ACC112 (cell line): ENCODE results near the gene ACOXL.

Experiments
- H2AFZ ChIP-seq: fragments of 200-600 bp; sonication (generic); one replicate; pipeline ENCODE4 v1.6.0; 2017; ENCODE audit warnings: antibody characterized with exemption, low read length; ENCODE audit not compliant: unreplicated experiment
- H3K27ac ChIP-seq: fragments of 200-600 bp; sonication (generic); 2 replicates; pipeline ENCODE4 v1.5.1; 2014; ENCODE audit warnings: low read depth, mild to moderate bottlenecking, antibody characterized with exemption, low read length, moderate library complexity
- H3K27me3 ChIP-seq: fragments of 200-600 bp; sonication (generic); 2 replicates; pipeline ENCODE4 v1.6.1; 2014; ENCODE audit warnings: mild to moderate bottlenecking, antibody characterized with exemption, low read length, moderate library complexity, mixed read lengths; ENCODE audit not compliant: insufficient read depth
- H3K36me3 ChIP-seq: fragments of 200-600 bp; sonication (generic); 2 replicates; pipeline ENCODE4 v1.6.1; 2016; ENCODE audit warnings: mild to moderate bottlenecking, antibody characterized with exemption, low read length, moderate library complexity, mixed read lengths; ENCODE audit not compliant: insufficient read depth
- H3K4me1 ChIP-seq: fragments of 200-600 bp; sonication (generic); one replicate; pipeline ENCODE4 v1.6.1; 2016; ENCODE audit warnings: low read length, mixed read lengths; ENCODE audit not compliant: insufficient read depth, unreplicated experiment, control insufficient read depth
- H3K4me3 ChIP-seq: fragments of 200-600 bp; sonication (generic); 2 replicates; pipeline ENCODE4 v1.5.1; 2014; ENCODE audit warnings: mild to moderate bottlenecking, low read depth, low read length
- H3K79me2 ChIP-seq: fragments of 200-600 bp; sonication (generic); one replicate; pipeline ENCODE4 v1.6.0; 2016; ENCODE audit warnings: low read length; ENCODE audit not compliant: control insufficient read depth, unreplicated experiment, insufficient read depth

The ACOXL gene

DNA sequence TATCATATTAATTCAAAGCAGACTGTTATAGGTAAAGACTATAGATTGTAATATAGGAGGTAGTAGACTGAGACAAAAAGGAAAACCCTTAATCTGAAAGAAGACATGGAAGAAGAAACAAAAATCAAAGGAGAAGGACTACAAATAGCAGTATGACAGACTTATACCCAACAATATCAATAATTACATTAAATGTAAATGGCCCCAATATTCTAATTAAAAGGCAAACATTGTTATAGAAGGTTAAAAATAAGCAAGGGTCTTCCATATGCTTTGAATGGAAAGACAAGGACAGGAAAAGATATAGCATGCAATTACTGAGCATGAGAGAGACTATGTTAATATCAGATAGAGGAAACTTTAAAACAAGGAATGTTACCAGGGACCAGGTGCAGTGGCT, 278.8 kb downstream of the ACOXL start:
- Histone ChIP-seq H3K4me3 (no peak overlapping the region), H2AFZ (no peak overlapping the region), H3K27me3 (peaks cover 74% of the 10 kb centered on the region), H3K27ac (no peak overlapping the region), H3K36me3 (no peaks in the 10 kb centered on the region), H3K4me1 (no peaks in the 10 kb centered on the region), H3K79me2 (no peaks in the 10 kb centered on the region)

DNA sequence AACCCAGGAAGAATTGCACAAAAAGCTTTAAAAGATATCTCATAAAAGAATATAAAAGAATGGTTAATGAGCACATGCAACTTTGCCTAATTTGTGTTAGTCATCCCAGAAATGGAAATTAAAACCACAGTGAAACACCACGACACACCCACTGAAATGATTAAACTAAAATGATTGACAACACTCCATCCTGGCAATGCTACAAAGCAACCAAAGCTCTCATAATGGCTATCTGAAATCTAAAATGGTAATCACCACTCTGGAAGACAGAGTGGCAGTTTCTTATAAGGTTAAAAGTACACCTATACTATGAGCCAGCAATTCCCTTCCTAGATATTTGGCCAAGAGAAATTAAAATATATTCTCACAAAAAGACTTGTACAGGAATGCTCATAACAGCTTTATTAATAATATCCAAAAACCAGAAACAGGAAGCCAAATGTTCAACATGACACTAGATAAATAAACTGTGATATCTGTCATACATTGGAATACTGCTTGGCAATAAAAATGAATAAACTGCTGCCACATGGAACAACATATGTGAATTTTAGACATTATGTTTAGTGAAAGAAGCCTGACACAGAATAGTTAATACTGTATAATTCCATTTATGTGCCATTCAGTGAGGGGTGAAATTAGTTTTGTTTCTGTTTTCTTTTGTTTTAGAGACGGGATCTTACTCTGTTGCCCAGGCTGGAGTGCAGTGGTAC, 283.1 kb downstream of the ACOXL start:
- H3K27ac ChIP-seq, result no peak overlapping the region
- no peaks in the 10 kb centered on the region for H3K36me3 ChIP-seq
- H3K4me1 ChIP-seq, result no peaks in the 10 kb centered on the region
- H3K79me2 ChIP-seq, result no peaks in the 10 kb centered on the region
- no peak overlapping the region for H3K4me3 ChIP-seq
- H2AFZ ChIP-seq, result no peak overlapping the region
- H3K27me3 ChIP-seq, result peaks cover 45% of the 10 kb centered on the region

DNA sequence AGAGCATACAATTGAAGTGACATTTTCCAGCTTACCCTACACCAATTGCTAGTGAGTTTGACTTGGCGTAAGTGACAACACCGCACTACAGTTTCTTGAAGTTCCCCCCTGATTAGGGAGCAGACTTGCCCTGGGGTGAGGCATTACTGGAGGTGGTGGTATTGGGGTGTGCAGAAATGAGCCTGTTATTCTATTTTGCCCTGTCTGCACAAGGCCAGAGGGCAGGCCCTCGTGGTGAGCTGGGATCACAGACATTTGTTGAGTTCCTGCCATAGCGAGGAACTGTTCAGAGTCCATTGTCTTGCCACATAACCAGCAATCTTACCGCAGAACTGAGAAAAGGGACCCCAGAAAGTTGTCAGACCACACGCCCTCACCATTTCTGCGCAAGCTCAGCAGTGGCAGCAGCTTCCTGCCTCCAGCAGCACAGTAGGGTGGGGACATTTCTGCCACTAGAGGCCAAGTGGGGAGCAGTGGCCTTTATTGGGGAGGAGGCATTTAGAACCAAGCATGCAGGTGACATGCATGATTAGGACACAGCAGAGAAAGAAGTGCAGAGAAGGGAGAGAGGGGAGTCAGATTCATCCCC, 284.8 kb downstream of the ACOXL start:
- H3K27me3 ChIP-seq, result peaks cover 42% of the 10 kb centered on the region
- H3K36me3 ChIP-seq, result no peaks in the 10 kb centered on the region
- no peak overlapping the region for H2AFZ ChIP-seq
- no peak overlapping the region for H3K4me3 ChIP-seq
- H3K79me2 ChIP-seq, result no peaks in the 10 kb centered on the region
- H3K27ac ChIP-seq, result no peak overlapping the region
- no peaks in the 10 kb centered on the region for H3K4me1 ChIP-seq

DNA sequence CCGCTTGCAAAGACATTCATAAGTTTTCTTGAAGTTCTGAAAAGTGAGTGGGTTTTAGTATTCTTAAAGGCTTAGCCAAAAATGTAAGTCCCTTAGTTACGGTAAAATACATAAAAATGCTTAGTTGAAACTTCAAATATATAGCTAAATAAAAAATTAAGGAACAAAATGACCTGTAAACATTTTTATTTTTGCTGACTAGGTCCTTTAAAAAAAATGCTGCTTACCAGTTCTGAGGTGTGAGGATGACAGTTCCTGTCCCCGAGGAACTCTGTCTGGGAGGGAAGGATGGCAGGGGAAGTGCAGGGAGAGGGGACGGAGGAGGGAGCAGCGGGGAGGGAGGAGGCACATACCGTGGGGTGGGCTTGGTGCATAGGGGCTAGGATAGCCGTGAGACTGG, 285.5 kb downstream of the ACOXL start:
- Histone ChIP-seq H3K36me3 (no peaks in the 10 kb centered on the region), H3K79me2 (no peaks in the 10 kb centered on the region), H3K27me3 (peaks cover 45% of the 10 kb centered on the region), H3K4me1 (no peaks in the 10 kb centered on the region), H3K27ac (no peak overlapping the region), H3K4me3 (no peak overlapping the region), H2AFZ (no peak overlapping the region)

DNA sequence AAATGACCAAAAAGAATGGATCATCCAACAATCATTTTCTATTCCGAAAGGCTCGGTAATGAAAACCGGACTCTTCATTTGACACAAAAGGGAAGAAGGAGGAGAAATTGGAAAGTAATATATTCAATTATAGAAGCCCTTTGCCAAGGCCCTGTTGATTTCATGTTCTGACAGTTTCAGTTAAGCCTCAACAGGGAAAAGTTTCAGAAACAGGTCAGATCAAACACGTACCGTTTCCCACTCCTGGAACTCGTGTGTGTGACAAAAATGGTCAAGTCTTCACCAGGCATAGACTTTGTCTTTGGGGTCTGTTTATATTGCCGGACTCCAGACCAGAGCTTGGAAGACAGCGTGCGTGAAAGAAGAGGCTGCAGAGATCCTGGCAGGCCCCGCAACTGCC, 287.0 kb downstream of the ACOXL start:
- no peak overlapping the region for H3K27ac ChIP-seq
- no peaks in the 10 kb centered on the region for H3K4me1 ChIP-seq
- H3K27me3 ChIP-seq, result peaks cover 47% of the 10 kb centered on the region
- H3K36me3 ChIP-seq, result no peaks in the 10 kb centered on the region
- no peak overlapping the region for H2AFZ ChIP-seq
- H3K79me2 ChIP-seq, result no peaks in the 10 kb centered on the region
- no peak overlapping the region for H3K4me3 ChIP-seq

DNA sequence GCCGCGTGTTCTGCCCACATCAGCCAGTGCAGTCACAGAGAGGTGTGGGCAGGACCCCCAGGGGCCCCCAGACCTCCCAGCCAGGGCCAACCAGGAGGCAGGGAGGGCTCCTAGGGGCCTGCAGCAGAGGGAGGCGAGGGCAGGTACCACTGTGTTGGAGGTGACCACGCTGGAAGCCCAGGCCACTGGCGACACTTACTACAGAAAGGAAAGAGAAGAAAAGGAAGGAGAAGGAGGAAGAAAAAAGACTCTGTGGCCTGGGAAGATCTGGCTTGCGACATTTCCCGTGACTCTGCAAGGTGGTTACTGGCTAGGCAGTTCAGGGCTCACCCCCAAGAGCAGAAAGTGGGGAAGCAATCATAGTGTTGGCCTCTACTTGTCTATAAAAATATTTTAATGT, 290.3 kb downstream of the ACOXL start:
- no peaks in the 10 kb centered on the region for H3K79me2 ChIP-seq
- no peaks in the 10 kb centered on the region for H3K36me3 ChIP-seq
- H3K27ac ChIP-seq, result no peak overlapping the region
- no peak overlapping the region for H2AFZ ChIP-seq
- H3K4me1 ChIP-seq, result no peaks in the 10 kb centered on the region
- H3K27me3 ChIP-seq, result peaks cover 63% of the 10 kb centered on the region
- no peak overlapping the region for H3K4me3 ChIP-seq

DNA sequence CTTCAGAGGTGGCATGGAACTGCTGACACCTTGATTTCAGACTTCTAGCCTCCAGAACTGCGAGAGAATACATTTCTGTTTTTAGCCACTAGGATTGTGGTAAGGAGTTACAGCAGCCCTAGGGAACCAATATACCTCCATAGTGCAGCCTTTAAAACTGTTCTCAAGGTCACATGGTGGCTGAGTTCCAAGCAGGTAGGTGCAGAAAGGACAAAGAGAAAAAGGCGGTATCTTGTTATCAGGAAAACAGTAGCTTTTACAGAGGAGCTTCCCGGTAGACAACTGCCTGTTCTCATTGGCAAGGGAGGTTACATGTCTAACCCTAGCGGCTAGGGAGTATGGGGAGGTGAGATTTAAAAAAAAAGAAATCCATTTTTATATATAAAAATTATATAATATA, 292.1 kb downstream of the ACOXL start:
- H3K36me3 ChIP-seq, result no peaks in the 10 kb centered on the region
- H3K27me3 ChIP-seq, result peaks cover 65% of the 10 kb centered on the region
- H3K79me2 ChIP-seq, result no peaks in the 10 kb centered on the region
- no peak overlapping the region for H3K27ac ChIP-seq
- H3K4me1 ChIP-seq, result no peaks in the 10 kb centered on the region
- H3K4me3 ChIP-seq, result no peak overlapping the region
- H2AFZ ChIP-seq, result no peak overlapping the region

DNA sequence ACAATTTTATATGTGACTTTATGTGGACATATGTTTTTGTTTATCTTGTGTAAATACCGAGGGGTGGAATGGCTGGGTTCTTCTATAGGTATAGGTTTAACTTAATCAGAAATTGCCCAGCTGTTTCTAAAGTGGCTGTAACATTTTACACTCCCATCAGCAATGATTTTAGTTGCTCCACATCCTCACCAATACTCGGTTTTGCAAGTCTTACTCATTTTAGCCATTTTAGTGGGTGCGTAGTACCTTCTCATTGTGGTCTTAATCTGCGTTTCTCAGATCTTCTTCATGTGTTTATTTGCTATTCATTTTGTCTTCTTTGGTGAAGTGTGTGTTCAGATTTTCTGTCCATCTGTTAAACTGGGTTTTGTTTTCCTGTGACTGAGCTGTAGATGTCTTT, 292.9 kb downstream of the ACOXL start:
- Histone ChIP-seq H3K27me3 (peaks cover 62% of the 10 kb centered on the region), H3K36me3 (no peaks in the 10 kb centered on the region), H2AFZ (no peak overlapping the region), H3K79me2 (no peaks in the 10 kb centered on the region), H3K4me1 (no peaks in the 10 kb centered on the region), H3K27ac (no peak overlapping the region), H3K4me3 (no peak overlapping the region)

DNA sequence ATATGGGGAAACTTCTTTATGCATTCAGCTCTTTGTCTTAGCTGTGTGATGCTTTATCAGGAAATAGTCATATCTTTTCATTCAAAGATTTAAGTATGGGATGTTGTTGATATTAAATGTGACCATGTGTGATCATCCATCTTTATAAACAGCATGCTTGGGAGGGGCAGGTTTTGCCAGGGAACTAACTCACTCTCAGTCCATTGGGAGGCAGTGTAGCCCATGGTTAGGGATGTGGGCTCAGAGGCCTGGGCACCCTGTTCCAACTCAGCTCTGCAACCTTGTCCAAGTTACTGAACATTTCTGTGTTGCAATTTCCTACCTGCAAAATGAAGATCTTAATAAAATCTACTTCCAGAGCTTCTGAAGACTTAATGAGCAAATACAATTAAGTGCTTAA, 296.3 kb downstream of the ACOXL start:
- H3K27me3 ChIP-seq, result peaks cover 32% of the 10 kb centered on the region
- H3K27ac ChIP-seq, result no peak overlapping the region
- H3K4me3 ChIP-seq, result no peak overlapping the region
- H3K4me1 ChIP-seq, result peaks cover 18% of the 10 kb centered on the region
- no peak overlapping the region for H2AFZ ChIP-seq
- no peaks in the 10 kb centered on the region for H3K36me3 ChIP-seq
- no peaks in the 10 kb centered on the region for H3K79me2 ChIP-seq

DNA sequence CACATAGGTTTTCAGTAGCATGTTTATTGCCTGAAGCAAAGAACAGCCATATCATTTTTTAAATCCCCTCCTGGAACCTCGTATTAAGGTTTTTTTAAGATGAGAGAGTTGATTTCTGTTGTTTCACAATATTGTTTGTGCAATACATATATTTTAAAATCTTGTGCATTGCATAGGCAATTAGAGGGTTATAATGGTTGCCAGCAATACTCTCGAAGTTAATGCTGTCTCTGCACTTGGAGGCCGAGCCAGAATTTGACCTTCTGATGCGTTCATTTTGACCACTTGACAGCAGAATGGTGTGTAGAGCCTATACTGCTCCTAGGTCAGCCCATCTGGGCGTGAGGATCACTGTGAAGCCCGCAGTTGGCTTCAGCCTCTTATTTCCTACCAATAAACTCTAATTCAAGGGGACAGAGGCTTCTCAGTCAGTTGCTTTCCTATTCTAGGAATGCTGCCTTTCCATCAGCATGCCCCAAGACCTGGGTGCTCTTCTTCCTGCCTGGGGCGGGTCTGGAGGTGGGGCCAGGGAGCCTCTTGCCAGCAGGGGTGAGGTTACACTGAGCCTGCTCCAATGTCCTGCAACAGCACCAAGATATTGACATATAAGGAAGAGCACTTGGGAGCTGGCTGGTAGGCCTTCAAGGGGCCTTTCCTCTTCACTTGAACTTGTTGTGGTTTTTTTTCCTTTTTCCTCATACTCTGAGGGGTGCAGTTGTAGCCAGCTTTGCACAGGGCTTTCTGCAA, 297.0 kb downstream of the ACOXL start:
- peaks cover 25% of the 10 kb centered on the region for H3K27me3 ChIP-seq
- no peak overlapping the region for H2AFZ ChIP-seq
- no peaks in the 10 kb centered on the region for H3K36me3 ChIP-seq
- no peak overlapping the region for H3K27ac ChIP-seq
- H3K79me2 ChIP-seq, result no peaks in the 10 kb centered on the region
- peaks cover 18% of the 10 kb centered on the region for H3K4me1 ChIP-seq
- no peak overlapping the region for H3K4me3 ChIP-seq
